Stomach (tissue), 4 donors: ENCODE data around the gene DCP2.

Experiments used
- CTCF ChIP-seq, 7 experiments: fragments of 450-650 bp in 4 of 7; fragments of 200-600 bp in 3 of 7; sonication (generic) in 3 of 7; IDR thresholded peaks; one replicate each; pipeline ENCODE4 v1.5.1; 2016 to 2019; ENCODE audit warnings: antibody characterized with exemption in 7 of 7, control low read depth in 2 of 7, mild to moderate bottlenecking in 1 of 7
- EP300 ChIP-seq: sonication (generic); formaldehyde crosslinking; IDR thresholded peaks from one replicate; pipeline ENCODE4 v1.6.1; 2017; ENCODE audit warnings: antibody characterized with exemption
- POLR2A ChIP-seq, 4 donors: fragments of 450-650 bp; IDR thresholded peaks; one replicate each; pipeline ENCODE4 v1.6.1; 2016; ENCODE audit warnings: antibody characterized with exemption in 4 of 4, control low read depth in 2 of 4, mild to moderate bottlenecking in 1 of 4, moderate library complexity in 1 of 4
- POLR2AphosphoS5 ChIP-seq, 3 donors: sonication (generic); formaldehyde crosslinking; IDR thresholded peaks; one replicate each; pipeline ENCODE4 v1.6.1; 2016; ENCODE audit warnings: antibody characterized with exemption in 3 of 3

GRCh38 chr5:112930082-112930344 is 46.6 kb upstream of the DCP2 start:
- TF ChIP-seq CTCF (IDR thresholded peaks at IDR 0.05) (no peak), POLR2A (IDR thresholded peaks at IDR 0.05) (no peak), POLR2AphosphoS5 (IDR thresholded peaks at IDR 0.05) (no peak), EP300 (no peak)
